ENCODE results near the gene AQP2.
"Not testable (repeated sequence)": the region's sequence is repeated elsewhere in the genome, so short reads cannot be mapped to it uniquely, and the experiment has no call there.

The AQP2 gene

DNA sequence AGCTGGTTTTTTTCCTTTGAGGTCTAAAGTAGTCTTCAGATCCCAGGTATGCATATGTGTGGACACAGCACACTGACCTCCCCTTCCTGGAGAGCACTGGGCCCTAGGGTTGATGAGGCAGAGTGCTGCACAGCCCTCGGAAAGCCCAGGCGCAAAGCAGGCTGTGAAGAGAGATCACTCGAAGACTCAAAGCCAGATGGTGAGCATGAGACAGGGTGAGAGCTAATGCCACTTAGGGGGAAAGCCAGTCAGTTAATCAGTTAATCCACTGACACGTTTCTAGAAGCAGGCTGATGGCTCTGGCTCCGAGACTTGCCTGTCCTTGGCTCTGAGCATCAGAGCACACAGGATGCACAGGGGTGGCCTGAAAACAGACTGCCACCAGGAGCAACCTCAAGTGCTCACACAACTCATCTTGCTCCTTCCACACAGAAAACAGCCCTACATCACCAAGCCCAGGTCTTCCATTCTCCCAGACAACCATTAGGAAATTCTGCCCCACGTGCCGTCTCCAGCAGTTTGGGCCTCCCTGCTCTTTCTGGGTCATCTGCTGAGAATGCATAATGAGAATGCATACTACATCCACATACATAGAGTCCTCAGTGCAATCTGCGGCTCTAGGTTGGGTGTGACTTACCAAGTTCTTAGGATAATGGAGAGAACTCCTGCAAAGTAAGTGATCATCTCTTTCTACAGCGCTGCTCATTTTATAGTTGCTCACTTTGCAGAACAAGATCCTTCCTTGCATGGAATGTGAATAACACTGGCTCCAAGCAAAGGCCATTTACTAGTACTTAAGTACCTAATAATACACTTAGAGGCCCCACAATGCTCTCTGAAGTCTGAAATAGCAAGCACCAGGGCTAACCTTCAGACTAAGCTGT is 34.2 kb downstream of the AQP2 start:
- H3K4me2 ChIP-seq (ENCODE audit: low read length), result no peak overlapping the region

GRCh38 chr12:49985981-49986380 is 35.4 kb downstream of the AQP2 start:
- Histone ChIP-seq H2BK120ac (ENCODE audit: insufficient read depth, low read length, poor library complexity) (no peak overlapping the region), H3K36me3 (ENCODE audit: control insufficient read depth in 1 of 2, insufficient read depth in 2 of 2, low read length in 2 of 2) (peaks cover 2 to 17% of the 10 kb centered on the region in 2 experiments), H3K14ac (ENCODE audit: low read length) (no peak overlapping the region), H3K4ac (ENCODE audit: low read depth, low read length) (no peak overlapping the region), H3K4me1 (ENCODE audit: control insufficient read depth in 1 of 2, insufficient read depth in 2 of 2, low read length in 2 of 2) (no peaks in the 10 kb centered on the region), H3K4me2 (ENCODE audit: low read length) (no peak overlapping the region), H4K8ac (ENCODE audit: low read depth, low read length) (no peak overlapping the region), H3K18ac (ENCODE audit: low read length) (no peak overlapping the region), H4K12ac (ENCODE audit: low read depth, low read length) (no peak overlapping the region), H3K9me3 (ENCODE audit: insufficient read depth, low read depth, low read length) (no peaks in the 10 kb centered on the region), H2AFZ (ENCODE audit: insufficient read depth, low read length, poor library complexity) (no peak overlapping the region), H2BK5ac (ENCODE audit: low read depth, low read length, poor library complexity) (no peak overlapping the region), H3K9ac (ENCODE audit: low read length) (no peak overlapping the region), H3K4me3 (ENCODE audit: low read depth, low read length) (no peak overlapping the region), H3K79me2 (ENCODE audit: control insufficient read depth, insufficient read depth, low read length, poor library complexity) (no peaks in the 10 kb centered on the region), H3K23ac (ENCODE audit: low read length) (no peak overlapping the region), H2BK12ac (ENCODE audit: low read length) (no peak overlapping the region), H3K27ac (ENCODE audit: low read depth, low read length) (no peak overlapping the region), H3K27me3 (ENCODE audit: insufficient read depth, low read length) (no peaks in the 10 kb centered on the region), H4K91ac (ENCODE audit: low read depth, low read length) (no peak overlapping the region), H2AK5ac (ENCODE audit: low read length) (no peak overlapping the region), H3K79me1 (ENCODE audit: low read length) (no peaks in the 10 kb centered on the region)
- DNase-seq, result no peak
- WGBS (ENCODE audit: extremely low coverage, insufficient coverage, insufficient read length), result no CpG with 5 or more reads among the region's 5 CpGs

More for the DNA sequence above, 34.2 kb downstream of the AQP2 start:
- H3K4me3 ChIP-seq (ENCODE audit: low read depth, low read length), result no peak overlapping the region
- no peak for DNase-seq
- no peak overlapping the region for H3K4ac ChIP-seq (ENCODE audit: low read depth, low read length)
- H4K8ac ChIP-seq (ENCODE audit: low read depth, low read length), result no peak overlapping the region
- no peak overlapping the region for H2BK5ac ChIP-seq (ENCODE audit: low read depth, low read length, poor library complexity)
- H2AK5ac ChIP-seq (ENCODE audit: low read length), result no peak overlapping the region
- no peak overlapping the region for H4K91ac ChIP-seq (ENCODE audit: low read depth, low read length)
- no peak overlapping the region for H2BK120ac ChIP-seq (ENCODE audit: insufficient read depth, low read length, poor library complexity)
- H3K9me3 ChIP-seq (ENCODE audit: insufficient read depth, low read depth, low read length), result no peaks in the 10 kb centered on the region
- H3K27me3 ChIP-seq (ENCODE audit: insufficient read depth, low read length), result no peaks in the 10 kb centered on the region
- WGBS (ENCODE audit: extremely low coverage, insufficient coverage, insufficient read length), result no CpG with 5 or more reads among the region's 9 CpGs
- no peak overlapping the region for H3K14ac ChIP-seq (ENCODE audit: low read length)
- H2AFZ ChIP-seq (ENCODE audit: insufficient read depth, low read length, poor library complexity), result no peak overlapping the region
- H3K79me1 ChIP-seq (ENCODE audit: low read length), result no peaks in the 10 kb centered on the region
- H3K4me1 ChIP-seq (ENCODE audit: control insufficient read depth in 1 of 2, insufficient read depth in 2 of 2, low read length in 2 of 2), result no peaks in the 10 kb centered on the region
- H3K36me3 ChIP-seq (ENCODE audit: control insufficient read depth in 1 of 2, insufficient read depth in 2 of 2, low read length in 2 of 2), result peaks cover 2 to 13% of the 10 kb centered on the region in 2 experiments
- H4K12ac ChIP-seq (ENCODE audit: low read depth, low read length), result no peak overlapping the region
- no peak overlapping the region for H3K27ac ChIP-seq (ENCODE audit: low read depth, low read length)
- no peak overlapping the region for H3K18ac ChIP-seq (ENCODE audit: low read length)
- H2BK12ac ChIP-seq (ENCODE audit: low read length), result no peak overlapping the region
- H3K23ac ChIP-seq (ENCODE audit: low read length), result no peak overlapping the region
- H3K79me2 ChIP-seq (ENCODE audit: control insufficient read depth, insufficient read depth, low read length, poor library complexity), result no peaks in the 10 kb centered on the region
- no peak overlapping the region for H3K9ac ChIP-seq (ENCODE audit: low read length)

DNA sequence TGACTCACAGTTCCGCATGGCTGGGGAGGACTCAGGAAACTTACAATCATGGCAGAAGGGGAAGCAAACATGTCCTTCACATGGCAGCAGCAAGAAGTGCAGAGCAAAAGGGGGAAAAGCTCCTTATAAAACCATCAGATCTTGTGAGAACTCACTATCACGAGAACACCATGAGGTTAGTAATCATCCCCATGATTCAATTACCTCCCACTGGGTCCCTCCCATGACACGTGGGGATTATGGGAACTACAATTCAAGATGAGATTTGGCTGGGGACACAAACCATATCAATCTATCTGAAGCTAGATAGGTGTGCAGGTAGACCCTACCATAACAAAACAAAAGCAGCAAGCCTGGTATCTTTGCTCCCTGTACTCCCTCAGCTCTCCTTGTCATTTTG is 35.9 kb downstream of the AQP2 start:
- not testable (repeated sequence) for H4K8ac ChIP-seq (ENCODE audit: low read depth, low read length); H3K79me2 ChIP-seq (ENCODE audit: control insufficient read depth, insufficient read depth, low read length, poor library complexity); H3K4me1 ChIP-seq (ENCODE audit: control insufficient read depth in 1 of 2, insufficient read depth in 2 of 2, low read length in 2 of 2); H4K91ac ChIP-seq (ENCODE audit: low read depth, low read length); H2BK12ac ChIP-seq (ENCODE audit: low read length); H3K27ac ChIP-seq (ENCODE audit: low read depth, low read length); H3K14ac ChIP-seq (ENCODE audit: low read length); H2BK5ac ChIP-seq (ENCODE audit: low read depth, low read length, poor library complexity); H3K9me3 ChIP-seq (ENCODE audit: insufficient read depth, low read depth, low read length); H3K4ac ChIP-seq (ENCODE audit: low read depth, low read length); H3K27me3 ChIP-seq (ENCODE audit: insufficient read depth, low read length); DNase-seq; H3K79me1 ChIP-seq (ENCODE audit: low read length); H2AFZ ChIP-seq (ENCODE audit: insufficient read depth, low read length, poor library complexity); H3K18ac ChIP-seq (ENCODE audit: low read length); H4K12ac ChIP-seq (ENCODE audit: low read depth, low read length); H3K4me3 ChIP-seq (ENCODE audit: low read depth, low read length); H3K23ac ChIP-seq (ENCODE audit: low read length); H3K4me2 ChIP-seq (ENCODE audit: low read length); H2AK5ac ChIP-seq (ENCODE audit: low read length); H3K9ac ChIP-seq (ENCODE audit: low read length); H2BK120ac ChIP-seq (ENCODE audit: insufficient read depth, low read length, poor library complexity)
- no CpG with 5 or more reads among the region's 3 CpGs for WGBS (ENCODE audit: extremely low coverage, insufficient coverage, insufficient read length)
- H3K36me3 ChIP-seq (ENCODE audit: control insufficient read depth in 1 of 2, insufficient read depth in 2 of 2, low read length in 2 of 2), result peaks cover 4 to 17% of the 10 kb centered on the region in 2 experiments

GRCh38 chr12:49987625-49988303 is 37.2 kb downstream of the AQP2 start:
- H3K4me1 ChIP-seq (ENCODE audit: control insufficient read depth in 1 of 2, insufficient read depth in 2 of 2, low read length in 2 of 2), result no peaks in the 10 kb centered on the region
- no CpG with 5 or more reads among the region's 4 CpGs for WGBS (ENCODE audit: extremely low coverage, insufficient coverage, insufficient read length)
- H3K27me3 ChIP-seq (ENCODE audit: insufficient read depth, low read length), result no peaks in the 10 kb centered on the region
- no peak overlapping the region for H2AK5ac ChIP-seq (ENCODE audit: low read length)
- H3K27ac ChIP-seq (ENCODE audit: low read depth, low read length), result no peak overlapping the region
- no peak overlapping the region for H3K14ac ChIP-seq (ENCODE audit: low read length)
- H3K9me3 ChIP-seq (ENCODE audit: insufficient read depth, low read depth, low read length), result no peaks in the 10 kb centered on the region
- no peak overlapping the region for H3K4me2 ChIP-seq (ENCODE audit: low read length)
- no peak overlapping the region for H3K4ac ChIP-seq (ENCODE audit: low read depth, low read length)
- no peak overlapping the region for H2BK5ac ChIP-seq (ENCODE audit: low read depth, low read length, poor library complexity)
- H3K18ac ChIP-seq (ENCODE audit: low read length), result no peak overlapping the region
- no peak overlapping the region for H3K9ac ChIP-seq (ENCODE audit: low read length)
- H2BK12ac ChIP-seq (ENCODE audit: low read length), result no peak overlapping the region
- H3K79me2 ChIP-seq (ENCODE audit: control insufficient read depth, insufficient read depth, low read length, poor library complexity), result no peaks in the 10 kb centered on the region
- H2BK120ac ChIP-seq (ENCODE audit: insufficient read depth, low read length, poor library complexity), result no peak overlapping the region
- no peak overlapping the region for H2AFZ ChIP-seq (ENCODE audit: insufficient read depth, low read length, poor library complexity)
- H3K23ac ChIP-seq (ENCODE audit: low read length), result no peak overlapping the region
- no peak overlapping the region for H3K4me3 ChIP-seq (ENCODE audit: low read depth, low read length)
- no peak overlapping the region for H4K12ac ChIP-seq (ENCODE audit: low read depth, low read length)
- H3K79me1 ChIP-seq (ENCODE audit: low read length), result no peaks in the 10 kb centered on the region
- no peak for DNase-seq
- H3K36me3 ChIP-seq (ENCODE audit: control insufficient read depth in 1 of 2, insufficient read depth in 2 of 2, low read length in 2 of 2), result peaks cover 8 to 24% of the 10 kb centered on the region in 2 experiments
- no peak overlapping the region for H4K91ac ChIP-seq (ENCODE audit: low read depth, low read length)
- no peak overlapping the region for H4K8ac ChIP-seq (ENCODE audit: low read depth, low read length)

All from trophoblast cell (in vitro differentiated cells and primary cell).